OCI-LY7 (cell line): Measurements from ENCODE around the gene RXRB. TPM values are rescaled to one million over a fixed set of nuclear protein-coding genes. Genes with fewer than 3 reads are reported as not detected.

ENCODE experiments used
- BruUV-seq: library from RNA; stranded (reverse); fragments of 400-500 nt; replicated peaks from 2 replicates; lab custom pipeline; 2021; lab: Mats Ljungman, UMichigan
- CTCF ChIA-PET: fragments of 300-600 bp; sonication (Branson Sonifier 250); formaldehyde crosslinking; loops from one replicate; lab custom pipeline; 2022; ENCODE audit warnings: antibody characterized with exemption; ENCODE audit not compliant: unreplicated experiment; lab: Charles Lee
- POLR2A ChIA-PET: fragments of 300-600 bp; sonication (Branson Sonifier 250); formaldehyde crosslinking; loops from one replicate; lab custom pipeline; 2022; ENCODE audit warnings: antibody characterized with exemption; lab: Charles Lee
- DNase-seq: peaks from one replicate; pipeline ENCODE4 v3.0.0-alpha.2; 2015; ENCODE audit warnings: low spot score
- H2AFZ ChIP-seq: fragments of 200-600 bp; sonication (generic), shearing (Covaris generic); 2 replicates; pipeline ENCODE4 v1.6.1; 2014; ENCODE audit warnings: mild to moderate bottlenecking, antibody characterized with exemption, low read length, moderate library complexity
- H3K27ac ChIP-seq: fragments of 200-600 bp; sonication (generic); 2 replicates; pipeline ENCODE4 v1.5.1; 2014; ENCODE audit warnings: mixed run types, low read depth, mild to moderate bottlenecking, moderate library complexity, low read length, inconsistent platforms; ENCODE audit not compliant: poor library complexity, severe bottlenecking
- H3K36me3 ChIP-seq: fragments of 200-600 bp; sonication (generic); 2 replicates; pipeline ENCODE4 v1.6.1; 2014; ENCODE audit warnings: mild to moderate bottlenecking, antibody characterized with exemption, low read length, moderate library complexity, mixed read lengths; ENCODE audit not compliant: insufficient read depth
- H3K4me1 ChIP-seq: fragments of 200-600 bp; sonication (generic); 2 replicates; pipeline ENCODE4 v1.5.1; 2014; ENCODE audit warnings: mild to moderate bottlenecking, low read length; ENCODE audit not compliant: insufficient read depth, poor library complexity, severe bottlenecking
- H3K4me2 ChIP-seq: fragments of 200-600 bp; sonication (generic); 2 replicates; pipeline ENCODE4 v1.6.1; 2014; ENCODE audit warnings: mild to moderate bottlenecking, low read length
- H3K4me3 ChIP-seq: fragments of 200-600 bp; sonication (generic); 2 replicates; pipeline ENCODE4 v1.5.1; 2014; ENCODE audit warnings: mild to moderate bottlenecking, low read depth, low read length; ENCODE audit not compliant: poor library complexity, severe bottlenecking
- H3K79me2 ChIP-seq: fragments of 200-600 bp; sonication (generic); 2 replicates; pipeline ENCODE4 v1.6.1; 2016; ENCODE audit warnings: low read depth, mild to moderate bottlenecking, low read length, moderate library complexity, mixed read lengths; ENCODE audit not compliant: insufficient read depth
- H3K9me2 ChIP-seq: fragments of 200-600 bp; sonication (generic); 2 replicates; pipeline ENCODE4 v1.6.1; 2016; ENCODE audit warnings: mild to moderate bottlenecking, low read length, mixed read lengths; ENCODE audit not compliant: insufficient read depth
- H3K9me3 ChIP-seq: fragments of 200-600 bp; sonication (generic); 2 replicates; pipeline ENCODE4 v1.6.1; 2014; ENCODE audit warnings: mild to moderate bottlenecking, mixed run types, low read length, mixed read lengths
- H4K20me1 ChIP-seq: fragments of 200-600 bp; sonication (generic); 2 replicates; pipeline ENCODE4 v1.6.1; 2014; ENCODE audit warnings: mild to moderate bottlenecking, antibody characterized with exemption, low read length, moderate library complexity, mixed read lengths; ENCODE audit not compliant: insufficient read depth
- CTCF ChIP-seq: fragments of 200-600 bp; sonication (generic); conservative IDR thresholded peaks from 2 replicates; pipeline ENCODE4 v1.5.1; 2014; ENCODE audit warnings: mild to moderate bottlenecking, antibody characterized with exemption, low read length, moderate library complexity, mixed read lengths
- EZH2phosphoT487 ChIP-seq: fragments of 200-600 bp; sonication (generic); IDR thresholded peaks from 2 replicates; pipeline ENCODE4 v1.6.1; 2018; ENCODE audit warnings: low read depth, borderline replicate concordance, mild to moderate bottlenecking, mixed run types, antibody characterized with exemption, low read length, moderate library complexity, mixed read lengths
- intact Hi-C: fragments of 100-400 bp; cut with micrococcal nuclease; formaldehyde crosslinking; loops from one replicate; pipeline ENCODE4 v1.10.0; 2022; ENCODE audit not compliant: unreplicated experiment
- microRNA-seq: library from miRNA; unstranded; fragments of <30 nt; microRNA quantifications from one replicate; pipeline ENCODE4 v1.2.0, GENCODE V29; 2022; ENCODE audit warnings: borderline replicate concordance
- small RNA-seq: library from RNA; depleted of rRNA; stranded (forward); fragments of <200 nt; gene quantifications from one replicate; pipeline ENCODE3, GENCODE V24; 2014
- total RNA-seq, 2 experiments: library from RNA; depleted of rRNA in 1 of 2; stranded (reverse); fragments of >200 nt in 1 of 2; shearing (Covaris generic) in 1 of 2; gene quantifications; 2 replicates each; pipeline ENCODE4 v1.2.3, GENCODE V29; 2014 to 2022

Gene RXRB
- total RNA-seq, 2 experiments from 2014 or later = 32.5 to 47.3 TPM

- H3K4me3 ChIP-seq = no peak overlapping the region
- ChIA-PET POLR2A (interaction anchor here (0.7 kb wide), 1 partner anchor 117 kb away, joined by 3 read pairs; no protein-coding TSS in a partner anchor), CTCF (no interaction called here)
- H3K4me2 ChIP-seq = no peak overlapping the region
- intact Hi-C loops = loop anchor here (1.0 to 5.0 kb wide), 3 partner anchors 74 to 148 kb away; no protein-coding TSS in a partner anchor
- no peaks in the 10 kb centered on the region for H3K36me3 ChIP-seq
- no peak overlapping the region for H2AFZ ChIP-seq
- no peaks in the 10 kb centered on the region for H3K9me2 ChIP-seq
- H3K79me2 ChIP-seq = no peaks in the 10 kb centered on the region
- TF ChIP-seq EZH2phosphoT487 (no peak), CTCF (peak; percentile 98)
- H3K4me1 ChIP-seq = no peaks in the 10 kb centered on the region
- H4K20me1 ChIP-seq = no peaks in the 10 kb centered on the region
- DNase-seq = peak; percentile 45
- BruUV-seq = no TSS peak
- no peak overlapping the region for H3K27ac ChIP-seq
- H3K9me3 ChIP-seq = peaks cover 9% of the 10 kb centered on the region; the same call in 1 of the 2 replicates
Observed at GRCh38 chr6:33147807-33148666, 52.4 kb downstream of the RXRB start.

DNA sequence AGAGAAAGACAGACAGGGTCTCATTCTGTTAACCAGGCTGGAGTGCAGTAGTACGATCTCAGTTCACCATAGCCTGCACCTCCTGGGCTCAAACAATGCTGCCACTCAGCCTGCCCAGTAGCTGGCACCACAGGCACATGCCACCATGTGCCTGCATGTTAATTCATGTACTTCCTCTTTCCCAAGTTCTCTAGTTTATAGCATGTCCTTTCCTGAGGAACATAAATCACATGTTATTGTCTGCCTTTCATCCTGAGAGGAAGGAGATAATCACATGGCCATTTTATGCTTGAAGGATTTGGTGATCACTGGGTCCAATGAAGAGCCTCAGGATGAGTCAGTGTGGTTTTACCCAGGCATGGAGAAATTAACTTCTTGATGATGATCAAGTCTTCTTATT is 56.1 kb downstream of the RXRB start:
- BruUV-seq = no TSS peak

More for the DNA sequence above, 56.1 kb downstream of the RXRB start:
- ChIA-PET CTCF (no interaction called here), POLR2A (interaction anchor here (0.6 kb wide), 1 partner anchor 128 kb away, joined by 4 read pairs; no protein-coding TSS in a partner anchor)
- Histone ChIP-seq H2AFZ (no peak overlapping the region), H3K4me1 (no peaks in the 10 kb centered on the region), H3K36me3 (no peaks in the 10 kb centered on the region), H3K79me2 (no peaks in the 10 kb centered on the region), H3K9me2 (no peaks in the 10 kb centered on the region), H3K9me3 (no peaks in the 10 kb centered on the region), H4K20me1 (no peaks in the 10 kb centered on the region), H3K27ac (no peak overlapping the region), H3K4me3 (no peak overlapping the region), H3K4me2 (no peak overlapping the region)
- intact Hi-C loops = no loop called here
- DNase-seq = no peak
- TF ChIP-seq CTCF (no peak), EZH2phosphoT487 (no peak)

Small RNA genes lying within 50 kb of the gene (microRNA-seq; reads per million reads assigned to microRNA genes)
- gene MIR219A1 = 2.3 reads per million

Small RNA genes lying within 50 kb of the gene (small RNA-seq; reads per million reads assigned to genes)
- gene MIR219A1 (not detected), gene RNY4P10 (0.31 reads per million)

Other genes with a start within 250 kb of the RXRB start
- gene HLA-DMA, start 247.6 kb downstream of the RXRB start, total RNA-seq (2014; rRNA removed; shearing (Covaris generic)) = 175 and 207 TPM in 2 replicates
- 140 TPM in 2 replicates for gene HLA-DMA, start 247.6 kb downstream of the RXRB start, total RNA-seq (2022)
- 236 and 237 TPM in 2 replicates for gene BRD2, start 232.1 kb downstream of the RXRB start, total RNA-seq (2014; rRNA removed; shearing (Covaris generic))
- gene BRD2, start 232.1 kb downstream of the RXRB start, total RNA-seq (2022) = 326 and 361 TPM in 2 replicates
- 60.3 and 78.3 TPM in 2 replicates for gene HLA-DOA, start 191.1 kb downstream of the RXRB start, total RNA-seq (2014; rRNA removed; shearing (Covaris generic))
- 55.0 and 65.4 TPM in 2 replicates for gene HLA-DOA, start 191.1 kb downstream of the RXRB start, total RNA-seq (2022)
- gene HLA-DPA1, start 127.0 kb downstream of the RXRB start, total RNA-seq (2014; rRNA removed; shearing (Covaris generic)) = 306 and 388 TPM in 2 replicates
- gene HLA-DPA1, start 127.0 kb downstream of the RXRB start, total RNA-seq (2022) = 253 and 256 TPM in 2 replicates
- 117 and 139 TPM in 2 replicates for gene HLA-DPB1, start 124.7 kb downstream of the RXRB start, total RNA-seq (2014; rRNA removed; shearing (Covaris generic))
- gene HLA-DPB1, start 124.7 kb downstream of the RXRB start, total RNA-seq (2022) = 74.5 and 78.5 TPM in 2 replicates
- gene COL11A2, start 8.2 kb downstream of the RXRB start, total RNA-seq (2014; rRNA removed; shearing (Covaris generic)) = 3.5 and 5.2 TPM in 2 replicates
- gene COL11A2, start 8.2 kb downstream of the RXRB start, total RNA-seq (2022) = 4.5 and 4.6 TPM in 2 replicates
- gene SLC39A7, start 202 bp upstream of the RXRB start, total RNA-seq (2014; rRNA removed; shearing (Covaris generic)) = 22.9 and 29.2 TPM in 2 replicates
- 48.3 and 53.2 TPM in 2 replicates for gene SLC39A7, start 202 bp upstream of the RXRB start, total RNA-seq (2022)
- 11.6 and 21.4 TPM in 2 replicates for gene HSD17B8, start 4.0 kb upstream of the RXRB start, total RNA-seq (2014; rRNA removed; shearing (Covaris generic))
- gene HSD17B8, start 4.0 kb upstream of the RXRB start, total RNA-seq (2022) = 18.8 and 23.5 TPM in 2 replicates
- 25.0 and 31.8 TPM in 2 replicates for gene RING1, start 7.8 kb upstream of the RXRB start, total RNA-seq (2014; rRNA removed; shearing (Covaris generic))
- 40.0 and 42.7 TPM in 2 replicates for gene RING1, start 7.8 kb upstream of the RXRB start, total RNA-seq (2022)
- gene VPS52, start 71.2 kb upstream of the RXRB start, total RNA-seq (2014; rRNA removed; shearing (Covaris generic)) = 50.4 and 53.5 TPM in 2 replicates
- gene VPS52, start 71.2 kb upstream of the RXRB start, total RNA-seq (2022) = 73.5 and 80.3 TPM in 2 replicates
- 7,191 and 8,620 TPM in 2 replicates for gene RPS18, start 71.4 kb upstream of the RXRB start, total RNA-seq (2014; rRNA removed; shearing (Covaris generic))
- gene RPS18, start 71.4 kb upstream of the RXRB start, total RNA-seq (2022) = 4,034 and 4,317 TPM in 2 replicates
- 13.1 and 14.2 TPM in 2 replicates for gene B3GALT4, start 76.5 kb upstream of the RXRB start, total RNA-seq (2014; rRNA removed; shearing (Covaris generic))
- gene B3GALT4, start 76.5 kb upstream of the RXRB start, total RNA-seq (2022) = 14.1 and 17.3 TPM in 2 replicates
- gene WDR46, start 88.6 kb upstream of the RXRB start, total RNA-seq (2014; rRNA removed; shearing (Covaris generic)) = 127 and 129 TPM in 2 replicates
- gene WDR46, start 88.6 kb upstream of the RXRB start, total RNA-seq (2022) = 71.4 and 83.3 TPM in 2 replicates
- 72.5 and 112 TPM in 2 replicates for gene PFDN6, start 88.9 kb upstream of the RXRB start, total RNA-seq (2014; rRNA removed; shearing (Covaris generic))
- gene PFDN6, start 88.9 kb upstream of the RXRB start, total RNA-seq (2022) = 65.4 and 90.6 TPM in 2 replicates
- gene RGL2, start 98.3 kb upstream of the RXRB start, total RNA-seq (2014; rRNA removed; shearing (Covaris generic)) = 27.2 and 27.3 TPM in 2 replicates
- 67.1 and 67.6 TPM in 2 replicates for gene RGL2, start 98.3 kb upstream of the RXRB start, total RNA-seq (2022)
- 73.6 and 106 TPM in 2 replicates for gene TAPBP, start 113.4 kb upstream of the RXRB start, total RNA-seq (2014; rRNA removed; shearing (Covaris generic))
- 148 and 150 TPM in 2 replicates for gene TAPBP, start 113.4 kb upstream of the RXRB start, total RNA-seq (2022)
- gene ZBTB22, start 117.1 kb upstream of the RXRB start, total RNA-seq (2014; rRNA removed; shearing (Covaris generic)) = 17.4 and 21.6 TPM in 2 replicates
- 14.1 and 18.5 TPM in 2 replicates for gene ZBTB22, start 117.1 kb upstream of the RXRB start, total RNA-seq (2022)
- gene DAXX, start 122.3 kb upstream of the RXRB start, total RNA-seq (2014; rRNA removed; shearing (Covaris generic)) = 77.5 and 79.2 TPM in 2 replicates
- gene DAXX, start 122.3 kb upstream of the RXRB start, total RNA-seq (2022) = 93.3 and 97.8 TPM in 2 replicates
- 133 and 138 TPM in 2 replicates for gene KIFC1, start 191.2 kb upstream of the RXRB start, total RNA-seq (2014; rRNA removed; shearing (Covaris generic))
- 167 and 176 TPM in 2 replicates for gene KIFC1, start 191.2 kb upstream of the RXRB start, total RNA-seq (2022)
- 19.9 and 21.4 TPM in 2 replicates for gene PHF1, start 210.3 kb upstream of the RXRB start, total RNA-seq (2014; rRNA removed; shearing (Covaris generic))
- 30.2 and 35.0 TPM in 2 replicates for gene PHF1, start 210.3 kb upstream of the RXRB start, total RNA-seq (2022)
- 147 and 164 TPM in 2 replicates for gene CUTA, start 217.4 kb upstream of the RXRB start, total RNA-seq (2014; rRNA removed; shearing (Covaris generic))
- gene CUTA, start 217.4 kb upstream of the RXRB start, total RNA-seq (2022) = 165 and 175 TPM in 2 replicates
- 5.4 and 5.6 TPM in 2 replicates for gene SYNGAP1, start 219.4 kb upstream of the RXRB start, total RNA-seq (2014; rRNA removed; shearing (Covaris generic))
- 30.7 and 32.3 TPM in 2 replicates for gene SYNGAP1, start 219.4 kb upstream of the RXRB start, total RNA-seq (2022)